Progenitor cell of endocrine pancreas (in vitro differentiated cells): Measurements from ENCODE around the gene TRIML2. TPM values are rescaled to one million over a fixed set of nuclear protein-coding genes. Genes with fewer than 3 reads are reported as not detected.

Experiments
- DNase-seq: peaks from one replicate; pipeline ENCODE4 v3.0.0; 2021; ENCODE audit warnings: low spot score; ENCODE audit not compliant: unreplicated experiment
- H3K27ac Mint-ChIP-seq: 2 replicates; pipeline ENCODE4 v1.8.0; 2021; ENCODE audit warnings: mild to moderate bottlenecking, moderate library complexity, mixed read lengths
- H3K27me3 Mint-ChIP-seq: 2 replicates; pipeline ENCODE4 v1.8.0; 2021; ENCODE audit warnings: mixed read lengths
- H3K36me3 Mint-ChIP-seq: 2 replicates; pipeline ENCODE4 v1.8.0; 2022; ENCODE audit warnings: mixed read lengths; ENCODE audit not compliant: insufficient read depth
- H3K4me1 Mint-ChIP-seq: 2 replicates; pipeline ENCODE4 v1.8.0; 2021; ENCODE audit warnings: low read depth, mixed read lengths
- H3K4me3 Mint-ChIP-seq: 2 replicates; pipeline ENCODE4 v1.8.0; 2021; ENCODE audit warnings: low read depth, mild to moderate bottlenecking, moderate library complexity, mixed read lengths
- H3K9me3 Mint-ChIP-seq: 2 replicates; pipeline ENCODE4 v1.8.0; 2021; ENCODE audit warnings: low read depth, mixed read lengths
- CTCF ChIP-seq: fragments of 200-600 bp; sonication (generic); IDR thresholded peaks from one replicate; pipeline ENCODE4 v1.5.0; 2021; ENCODE audit warnings: antibody characterized with exemption, mild to moderate bottlenecking; ENCODE audit not compliant: unreplicated experiment
- total RNA-seq: library from RNA; stranded (reverse); gene quantifications from 2 replicates; pipeline ENCODE4 v1.2.1, GENCODE V29; 2021

The TRIML2 gene
- total RNA-seq, 1 donor from 2014 or later = not detected

- Mint-ChIP-seq H3K27me3 (no peaks in the 10 kb centered on the region), H3K4me3 (no peak overlapping the region), H3K36me3 (no peaks in the 10 kb centered on the region), H3K27ac (no peak overlapping the region), H3K9me3 (peaks cover 5% of the 10 kb centered on the region), H3K4me1 (no peaks in the 10 kb centered on the region)
- no peak for TF ChIP-seq CTCF
- DNase-seq = no peak
Measured at GRCh38 chr4:188146618-188147017, 37.2 kb upstream of the TRIML2 start.

DNA sequence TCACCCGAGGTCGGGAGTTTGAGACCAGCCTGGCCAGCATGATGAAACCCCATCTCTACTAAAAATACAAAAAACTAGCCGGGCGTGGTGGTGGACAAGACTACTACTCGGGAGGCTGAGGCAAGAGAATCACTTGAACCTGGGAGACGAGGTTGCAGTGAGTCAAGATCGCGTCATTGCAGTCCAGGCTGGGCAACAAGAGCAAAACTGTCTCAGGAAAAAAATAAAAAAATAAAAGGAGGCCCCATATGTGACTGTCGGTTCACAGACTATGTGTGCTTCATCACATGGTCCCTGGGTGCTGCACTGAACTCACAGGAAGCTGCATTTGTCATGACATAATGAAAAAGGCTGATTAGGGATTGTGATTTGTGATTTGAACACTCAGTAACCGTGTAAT, 36.2 kb upstream of the TRIML2 start:
- H3K27ac Mint-ChIP-seq = no peak overlapping the region
- no peaks in the 10 kb centered on the region for H3K36me3 Mint-ChIP-seq
- no peaks in the 10 kb centered on the region for H3K4me1 Mint-ChIP-seq
- no peak for DNase-seq
- no peaks in the 10 kb centered on the region for H3K27me3 Mint-ChIP-seq
- H3K9me3 Mint-ChIP-seq = peaks cover 3% of the 10 kb centered on the region
- TF ChIP-seq CTCF = no peak
- no peak overlapping the region for H3K4me3 Mint-ChIP-seq

- Mint-ChIP-seq H3K27ac (no peak overlapping the region), H3K4me1 (no peaks in the 10 kb centered on the region), H3K36me3 (no peaks in the 10 kb centered on the region), H3K27me3 (no peaks in the 10 kb centered on the region), H3K4me3 (no peak overlapping the region), H3K9me3 (no peaks in the 10 kb centered on the region)
- TF ChIP-seq CTCF = no peak
- no peak for DNase-seq
Measured at GRCh38 chr4:188143731-188144130, 34.3 kb upstream of the TRIML2 start.

- no peaks in the 10 kb centered on the region for H3K27me3 Mint-ChIP-seq
- no peaks in the 10 kb centered on the region for H3K36me3 Mint-ChIP-seq
- no peak for TF ChIP-seq CTCF
- H3K4me1 Mint-ChIP-seq = no peaks in the 10 kb centered on the region
- DNase-seq = no peak
- no peak overlapping the region for H3K4me3 Mint-ChIP-seq
- no peaks in the 10 kb centered on the region for H3K9me3 Mint-ChIP-seq
- no peak overlapping the region for H3K27ac Mint-ChIP-seq
Measured at GRCh38 chr4:188139671-188140070, 30.3 kb upstream of the TRIML2 start.

DNA sequence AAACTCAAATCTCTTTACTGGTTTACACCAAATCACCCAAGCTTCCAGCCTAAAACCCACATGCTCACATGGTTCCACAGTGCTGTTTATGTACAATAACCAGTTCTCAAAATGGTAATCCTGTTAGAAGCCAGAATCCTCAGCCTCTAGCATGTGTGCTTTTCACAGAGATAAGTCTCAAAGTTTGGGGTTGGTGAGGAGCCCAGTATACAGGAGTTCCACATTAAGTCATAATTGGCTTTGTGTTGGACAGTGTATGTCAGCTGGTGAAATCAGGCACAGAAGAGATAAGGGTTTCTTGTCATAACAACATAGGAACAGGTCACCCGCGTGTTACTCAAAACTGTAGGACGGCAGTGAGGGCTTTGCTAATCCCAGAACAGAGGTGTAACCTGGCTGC, 29.7 kb upstream of the TRIML2 start, which contains the start of gene TRIML1:
TSS of gene TRIML1 (plus strand) at position 301 of the 400 bp plus-strand sequence. CDS start 118 bp downstream, outside the sequence.
- H3K4me1 Mint-ChIP-seq = no peaks in the 10 kb centered on the region
- H3K36me3 Mint-ChIP-seq = no peaks in the 10 kb centered on the region
- H3K27me3 Mint-ChIP-seq = no peaks in the 10 kb centered on the region
- TF ChIP-seq CTCF = no peak
- DNase-seq = no peak
- no peak within 1 kb of the TSS for H3K27ac Mint-ChIP-seq
- no peaks in the 10 kb centered on the region for H3K9me3 Mint-ChIP-seq
- no peak within 1 kb of the TSS for H3K4me3 Mint-ChIP-seq
